Right lobe of liver (tissue), 4 donors: ENCODE data around the gene EHMT2.

ENCODE experiments used
- CTCF ChIP-seq, 4 donors: fragments of 200-600 bp in 3 of 4; fragments of 450-650 bp in 1 of 4; IDR thresholded peaks; one replicate each; pipeline versions ENCODE4 v1.5.1 to v1.8.0; 2016 to 2022; ENCODE audit warnings: antibody characterized with exemption in 4 of 4, mild to moderate bottlenecking in 2 of 4
- POLR2A ChIP-seq: fragments of 450-650 bp; IDR thresholded peaks from one replicate; pipeline ENCODE4 v1.6.1; 2017; ENCODE audit warnings: antibody characterized with exemption, mild to moderate bottlenecking
- donor health status: DM: no; HTN: no; CAD: no.
- donor health status: DM: no; HTN: no; CAD: no.
- donor health status: DM: no; HTN: yes; CAD: no.

GRCh38 chr6:31861919-31862343 is 35.6 kb downstream of the EHMT2 start:
- TF ChIP-seq CTCF (IDR thresholded peaks at IDR 0.05) (no peak), POLR2A (no peak)
